Measurements from ENCODE around the gene WDR64.
"Not testable (repeated sequence)": the region's sequence is repeated elsewhere in the genome, so short reads cannot be mapped to it uniquely, and the experiment has no call there.

The WDR64 gene

DNA sequence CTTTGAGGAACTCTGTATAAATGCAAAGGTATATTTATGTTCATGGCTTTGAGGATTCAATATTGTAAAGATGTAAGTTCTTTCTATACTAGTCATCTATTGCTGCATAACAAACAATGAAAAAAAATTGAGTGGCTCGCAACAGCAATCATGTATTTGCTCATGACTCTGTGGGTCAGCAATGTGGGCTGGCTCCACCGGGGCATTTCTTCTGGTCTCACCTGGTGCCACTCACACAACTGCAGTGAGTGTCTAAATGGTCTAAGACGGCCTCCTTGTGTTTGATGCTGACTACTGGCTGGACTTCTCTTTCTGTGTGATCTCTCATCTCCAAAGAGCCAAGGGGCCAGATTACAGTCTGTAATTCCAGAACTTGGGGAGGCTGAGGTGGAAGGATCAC, 150.8 kb downstream of the WDR64 start:
- Histone ChIP-seq H3K27ac (no peak overlapping the region), H3K4me1 (no peaks in the 10 kb centered on the region), H2AFZ (no peak overlapping the region), H3K4me2 (ENCODE audit: low read length) (no peak overlapping the region), H3K36me3 (ENCODE audit: control insufficient read depth, insufficient read depth, low read length) (no peaks in the 10 kb centered on the region), H3K9ac (no peak overlapping the region), H3K4me3 (ENCODE audit: low read depth, low read length) (no peak overlapping the region), H3K79me2 (no peaks in the 10 kb centered on the region), H3K9me3 (ENCODE audit: control insufficient read depth, low read length) (no peaks in the 10 kb centered on the region), H3K27me3 (ENCODE audit: control insufficient read depth, insufficient read depth, low read length) (no peaks in the 10 kb centered on the region)
- TF ChIP-seq, protein P1, sequence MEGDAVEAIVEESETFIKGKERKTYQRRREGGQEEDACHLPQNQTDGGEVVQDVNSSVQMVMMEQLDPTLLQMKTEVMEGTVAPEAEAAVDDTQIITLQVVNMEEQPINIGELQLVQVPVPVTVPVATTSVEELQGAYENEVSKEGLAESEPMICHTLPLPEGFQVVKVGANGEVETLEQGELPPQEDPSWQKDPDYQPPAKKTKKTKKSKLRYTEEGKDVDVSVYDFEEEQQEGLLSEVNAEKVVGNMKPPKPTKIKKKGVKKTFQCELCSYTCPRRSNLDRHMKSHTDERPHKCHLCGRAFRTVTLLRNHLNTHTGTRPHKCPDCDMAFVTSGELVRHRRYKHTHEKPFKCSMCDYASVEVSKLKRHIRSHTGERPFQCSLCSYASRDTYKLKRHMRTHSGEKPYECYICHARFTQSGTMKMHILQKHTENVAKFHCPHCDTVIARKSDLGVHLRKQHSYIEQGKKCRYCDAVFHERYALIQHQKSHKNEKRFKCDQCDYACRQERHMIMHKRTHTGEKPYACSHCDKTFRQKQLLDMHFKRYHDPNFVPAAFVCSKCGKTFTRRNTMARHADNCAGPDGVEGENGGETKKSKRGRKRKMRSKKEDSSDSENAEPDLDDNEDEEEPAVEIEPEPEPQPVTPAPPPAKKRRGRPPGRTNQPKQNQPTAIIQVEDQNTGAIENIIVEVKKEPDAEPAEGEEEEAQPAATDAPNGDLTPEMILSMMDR (IDR thresholded peaks at IDR 0.05): no peak

DNA sequence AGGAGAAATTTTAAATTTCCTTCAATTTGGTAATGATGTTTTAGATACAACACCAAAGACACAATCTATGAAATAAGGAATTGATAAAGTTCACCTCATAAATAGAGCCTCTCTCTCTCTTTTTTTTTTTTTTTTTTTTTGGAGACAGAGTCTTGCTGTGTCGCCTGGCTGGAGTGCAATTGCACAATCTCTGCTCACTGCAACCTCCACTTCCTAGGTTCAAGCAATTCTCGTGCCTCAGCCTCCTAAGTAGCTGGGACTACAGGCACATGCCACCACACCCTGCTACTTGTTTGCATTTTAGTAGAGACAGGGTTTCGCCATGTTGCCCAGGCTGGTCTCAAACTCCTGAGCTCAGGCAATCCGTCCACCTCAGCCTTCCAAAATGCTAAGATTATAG, 152.6 kb downstream of the WDR64 start:
- not testable (repeated sequence) for H3K27me3 ChIP-seq (ENCODE audit: control insufficient read depth, insufficient read depth, low read length); H3K36me3 ChIP-seq (ENCODE audit: control insufficient read depth, insufficient read depth, low read length); H3K9ac ChIP-seq; H2AFZ ChIP-seq; H3K4me1 ChIP-seq; H3K9me3 ChIP-seq (ENCODE audit: control insufficient read depth, low read length); H3K27ac ChIP-seq; H3K4me2 ChIP-seq (ENCODE audit: low read length); H3K4me3 ChIP-seq (ENCODE audit: low read depth, low read length); H3K79me2 ChIP-seq

DNA sequence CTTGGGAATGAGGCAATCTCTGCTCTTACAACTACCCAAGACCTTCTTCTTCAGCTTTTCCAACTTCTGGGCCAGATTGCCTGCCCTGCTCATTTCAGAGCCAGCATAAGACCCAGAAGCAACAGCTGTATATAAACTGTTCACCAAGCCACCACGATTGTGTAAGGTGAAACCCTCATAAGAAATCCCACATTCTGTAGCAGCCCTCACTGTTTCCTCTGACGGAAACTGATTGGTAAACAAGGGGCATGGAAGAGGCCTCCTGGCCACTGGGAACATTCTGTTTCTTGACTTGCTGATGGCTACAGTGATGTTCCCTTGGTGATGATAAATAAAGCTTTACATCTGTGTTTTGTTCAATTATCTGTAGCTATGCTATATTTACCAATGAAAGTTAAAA, 156.2 kb downstream of the WDR64 start:
- TF ChIP-seq, protein P1 (IDR thresholded peaks at IDR 0.05): no peak
- H3K9ac ChIP-seq: no peak overlapping the region
- H3K79me2 ChIP-seq: no peaks in the 10 kb centered on the region
- H2AFZ ChIP-seq: no peak overlapping the region
- H3K4me2 ChIP-seq (ENCODE audit: low read length): no peak overlapping the region
- no peaks in the 10 kb centered on the region for H3K9me3 ChIP-seq (ENCODE audit: control insufficient read depth, low read length)
- no peak overlapping the region for H3K27ac ChIP-seq
- no peaks in the 10 kb centered on the region for H3K4me1 ChIP-seq
- no peak overlapping the region for H3K4me3 ChIP-seq (ENCODE audit: low read depth, low read length)
- H3K27me3 ChIP-seq (ENCODE audit: control insufficient read depth, insufficient read depth, low read length): no peaks in the 10 kb centered on the region
- no peaks in the 10 kb centered on the region for H3K36me3 ChIP-seq (ENCODE audit: control insufficient read depth, insufficient read depth, low read length)

DNA sequence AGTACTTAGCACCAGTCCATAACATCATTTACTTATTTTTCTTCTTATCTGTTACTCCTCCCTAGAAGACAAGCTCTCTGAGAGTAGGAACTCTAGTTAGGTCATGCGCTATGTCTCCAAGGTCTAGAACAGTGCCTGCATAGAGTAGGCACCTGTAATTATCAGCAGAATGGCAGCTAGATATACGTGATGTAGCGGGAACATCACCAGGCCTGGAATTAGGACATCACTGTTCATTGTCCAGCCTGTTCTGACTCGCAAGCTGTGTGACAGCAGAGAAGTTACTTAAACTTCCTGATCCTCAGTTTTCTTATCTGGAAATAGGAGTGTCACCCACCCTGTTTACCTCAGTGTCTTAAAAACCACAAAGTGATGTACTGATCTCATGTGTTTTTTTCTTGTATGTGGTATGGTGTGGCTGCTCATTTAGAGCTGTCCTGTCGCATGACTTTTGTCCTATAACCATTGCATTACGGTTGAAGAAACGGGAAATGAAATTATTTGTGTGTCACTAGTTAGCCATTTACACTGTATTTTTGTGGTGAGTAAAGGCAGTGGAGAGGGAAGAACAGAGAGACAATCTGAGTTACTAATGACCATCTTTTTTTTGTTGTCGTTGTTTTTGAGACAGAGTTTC, 158.8 kb downstream of the WDR64 start:
- no peaks in the 10 kb centered on the region for H3K9me3 ChIP-seq (ENCODE audit: control insufficient read depth, low read length)
- H3K36me3 ChIP-seq (ENCODE audit: control insufficient read depth, insufficient read depth, low read length): no peaks in the 10 kb centered on the region
- H2AFZ ChIP-seq: no peak overlapping the region
- no peaks in the 10 kb centered on the region for H3K79me2 ChIP-seq
- H3K4me3 ChIP-seq (ENCODE audit: low read depth, low read length): no peak overlapping the region
- no peaks in the 10 kb centered on the region for H3K27me3 ChIP-seq (ENCODE audit: control insufficient read depth, insufficient read depth, low read length)
- no peak overlapping the region for H3K4me2 ChIP-seq (ENCODE audit: low read length)
- H3K9ac ChIP-seq: no peak overlapping the region
- TF ChIP-seq, protein P1 (IDR thresholded peaks at IDR 0.05): no peak
- no peaks in the 10 kb centered on the region for H3K4me1 ChIP-seq
- no peak overlapping the region for H3K27ac ChIP-seq

DNA sequence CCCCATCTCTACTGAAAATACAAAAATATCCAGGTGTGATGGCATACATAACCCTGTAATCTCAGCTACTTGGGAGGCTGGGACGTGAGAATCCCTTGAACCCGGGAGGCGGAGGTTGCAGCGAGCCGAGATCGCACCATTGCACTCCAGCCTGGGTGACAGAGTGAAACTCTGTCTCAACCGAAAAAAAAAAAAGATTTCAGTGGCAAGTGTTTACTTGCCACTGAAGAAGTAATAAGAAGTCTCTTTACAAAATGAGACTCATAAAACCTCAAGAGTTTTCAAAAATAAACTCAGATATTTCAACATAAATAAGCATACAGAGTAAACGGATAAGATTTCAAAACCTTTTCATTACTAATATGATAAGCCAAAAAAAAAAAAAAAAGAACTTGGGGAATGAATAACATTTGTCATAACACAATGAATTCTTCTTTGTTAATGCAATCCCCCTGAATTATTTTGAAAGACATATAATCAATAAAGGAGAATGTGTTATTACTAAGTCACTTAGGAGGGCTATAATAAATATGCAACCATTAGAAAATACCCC, 161.8 kb downstream of the WDR64 start:
- TF ChIP-seq, protein P1 (IDR thresholded peaks at IDR 0.05): no peak
- Histone ChIP-seq H3K79me2 (no peaks in the 10 kb centered on the region), H3K9me3 (ENCODE audit: control insufficient read depth, low read length) (no peaks in the 10 kb centered on the region), H3K36me3 (ENCODE audit: control insufficient read depth, insufficient read depth, low read length) (no peaks in the 10 kb centered on the region), H2AFZ (no peak overlapping the region), H3K27ac (no peak overlapping the region), H3K4me2 (ENCODE audit: low read length) (no peak overlapping the region), H3K27me3 (ENCODE audit: control insufficient read depth, insufficient read depth, low read length) (no peaks in the 10 kb centered on the region), H3K9ac (no peak overlapping the region), H3K4me1 (no peaks in the 10 kb centered on the region), H3K4me3 (ENCODE audit: low read depth, low read length) (no peak overlapping the region)
